CD14-positive monocyte (primary cell): Measurements from ENCODE around the gene TMEM18. TPM values are rescaled to one million over a fixed set of nuclear protein-coding genes. Genes with fewer than 3 reads are reported as not detected.

Experiments
- DNase-seq, 3 donors: peaks; one replicate each; pipeline ENCODE4 v3.0.0-alpha.2; 2011 to 2022
- H2AFZ ChIP-seq: 2 replicates; pipeline ENCODE4 v1.6.0; 2012; ENCODE audit warnings: mild to moderate bottlenecking, low read depth, low read length, inconsistent platforms; ENCODE audit not compliant: insufficient read depth, poor library complexity, severe bottlenecking
- H3K27ac ChIP-seq, 2 donors: 1 replicate in 1 of 2; 2 replicates in 1 of 2; pipeline ENCODE4 v1.5.1; 2012 to 2013; ENCODE audit warnings: low read length in 2 of 2, control low read depth in 1 of 2, inconsistent platforms in 1 of 2, low read depth in 1 of 2, mild to moderate bottlenecking in 1 of 2
- H3K27me3 ChIP-seq, 2 donors: one replicate each; pipeline versions ENCODE4 v1.6.0 to v1.6.1; 2011 to 2013; ENCODE audit warnings: low read length in 2 of 2; ENCODE audit not compliant: control insufficient read depth in 2 of 2, insufficient read depth in 2 of 2
- H3K36me3 ChIP-seq, 2 donors: replicated peaks in 1 of 2; 1 replicate in 1 of 2; 2 replicates in 1 of 2; pipeline versions ENCODE4 v1.5.1 to v1.6.1; 2012 to 2013; ENCODE audit warnings: low read length in 2 of 2, control low read depth in 1 of 2, inconsistent platforms in 1 of 2, mild to moderate bottlenecking in 1 of 2; ENCODE audit not compliant: insufficient read depth in 2 of 2, control insufficient read depth in 1 of 2
- H3K4me1 ChIP-seq, 2 donors: 1 replicate in 1 of 2; 2 replicates in 1 of 2; pipeline versions ENCODE4 v1.5.1 to v1.6.1; 2012 to 2013; ENCODE audit warnings: low read length in 2 of 2, control low read depth in 1 of 2, inconsistent platforms in 1 of 2, mild to moderate bottlenecking in 1 of 2, moderate library complexity in 1 of 2; ENCODE audit not compliant: insufficient read depth in 2 of 2, control insufficient read depth in 1 of 2
- H3K4me2 ChIP-seq: replicated peaks from 2 replicates; pipeline ENCODE3; 2012; ENCODE audit warnings: low read length, moderate library complexity, mild to moderate bottlenecking; ENCODE audit not compliant: poor library complexity, severe bottlenecking; ENCODE audit errors: extremely low read depth
- H3K4me3 ChIP-seq, 3 experiments: fragments of 200-600 bp in 1 of 3; sonication (generic) in 1 of 3; replicated peaks in 1 of 3; 1 replicate in 2 of 3; 2 replicates in 1 of 3; pipeline ENCODE4 v1.5.1; 2011 to 2013; ENCODE audit warnings: low read length in 3 of 3, mild to moderate bottlenecking in 3 of 3, control low read depth in 2 of 3, low read depth in 2 of 3, inconsistent platforms in 1 of 3, moderate library complexity in 1 of 3
- H3K79me2 ChIP-seq: 2 replicates; pipeline ENCODE4 v1.6.0; 2012; ENCODE audit warnings: mild to moderate bottlenecking, control low read depth, inconsistent platforms, low read length, moderate library complexity; ENCODE audit not compliant: insufficient read depth
- H3K9ac ChIP-seq: 2 replicates; pipeline ENCODE4 v1.6.0; 2017; ENCODE audit warnings: low read length, mild to moderate bottlenecking; ENCODE audit not compliant: insufficient read depth, poor library complexity, severe bottlenecking
- H3K9me3 ChIP-seq, 2 donors: replicated peaks in 1 of 2; 1 replicate in 1 of 2; 2 replicates in 1 of 2; pipeline versions ENCODE4 v1.5.1 to v1.6.1; 2012 to 2013; ENCODE audit warnings: low read length in 2 of 2, control low read depth in 1 of 2; ENCODE audit not compliant: control insufficient read depth in 1 of 2, insufficient read depth in 1 of 2
- H4K20me1 ChIP-seq: 2 replicates; pipeline ENCODE4 v1.6.0; 2012; ENCODE audit warnings: mild to moderate bottlenecking, low read length, control low read depth, moderate library complexity; ENCODE audit not compliant: insufficient read depth
- H3K27ac Mint-ChIP-seq, 7 donors: one replicate each; pipeline ENCODE4 v1.8.0; 2020; ENCODE audit warnings: mild to moderate bottlenecking in 7 of 7, mixed read lengths in 7 of 7, moderate library complexity in 6 of 7, inconsistent platforms in 2 of 7
- H3K27me3 Mint-ChIP-seq, 3 donors: one replicate each; pipeline ENCODE4 v1.8.0; 2021 to 2022; ENCODE audit warnings: low read depth in 3 of 3, mild to moderate bottlenecking in 3 of 3, mixed read lengths in 3 of 3, moderate library complexity in 3 of 3, inconsistent platforms in 1 of 3
- H3K36me3 Mint-ChIP-seq, 2 donors: one replicate each; pipeline ENCODE4 v1.8.0; 2020; ENCODE audit warnings: mixed read lengths in 2 of 2, inconsistent platforms in 1 of 2, mild to moderate bottlenecking in 1 of 2
- H3K4me1 Mint-ChIP-seq: one replicate; pipeline ENCODE4 v1.8.0; 2020; ENCODE audit warnings: mild to moderate bottlenecking, mixed read lengths
- H3K4me3 Mint-ChIP-seq, 2 donors: one replicate each; pipeline ENCODE4 v1.8.0; 2020; ENCODE audit warnings: mild to moderate bottlenecking in 2 of 2, mixed read lengths in 2 of 2, moderate library complexity in 1 of 2
- H3K9me3 Mint-ChIP-seq, 7 donors: one replicate each; pipeline ENCODE4 v1.8.0; 2020 to 2022; ENCODE audit warnings: mixed read lengths in 7 of 7, mild to moderate bottlenecking in 6 of 7, moderate library complexity in 6 of 7, inconsistent platforms in 2 of 7
- WGBS: methylation state at CpG from one replicate; pipeline ENCODE4 v1.1.5; 2013; ENCODE audit warnings: missing lambda C conversion rate; ENCODE audit not compliant: insufficient coverage; 5-methylcytosine and 5-hydroxymethylcytosine counted together
- intact Hi-C, 2 donors: fragments of 100-400 bp; cut with micrococcal nuclease; formaldehyde crosslinking; loops; one replicate each; pipeline versions ENCODE4 v1.15.0 to v1.15.1; 2023
- polyA plus RNA-seq, 3 donors: library from polyadenylated mRNA; depleted of rRNA in 1 of 3; unstranded in 2 of 3; stranded (reverse) in 1 of 3; fragments of 300-500 nt in 2 of 3; fragments of >200 nt in 1 of 3; fragmentation: Illumina TruSeq in 2 of 3; gene quantifications; 1 replicate in 2 of 3; 2 replicates in 1 of 3; pipeline ENCODE4 v1.2.3, GENCODE V29; 2012 to 2021
- TF ChIP-seq, protein P1 (sequence below): fragments of 200-600 bp; IDR thresholded peaks from one replicate; pipeline ENCODE4 v1.8.0; 2022; ENCODE audit warnings: antibody characterized with exemption, mild to moderate bottlenecking

The TMEM18 gene
- polyA plus RNA-seq, 3 donors, result 9.3 to 23.5 (median 21.8) TPM

DNA sequence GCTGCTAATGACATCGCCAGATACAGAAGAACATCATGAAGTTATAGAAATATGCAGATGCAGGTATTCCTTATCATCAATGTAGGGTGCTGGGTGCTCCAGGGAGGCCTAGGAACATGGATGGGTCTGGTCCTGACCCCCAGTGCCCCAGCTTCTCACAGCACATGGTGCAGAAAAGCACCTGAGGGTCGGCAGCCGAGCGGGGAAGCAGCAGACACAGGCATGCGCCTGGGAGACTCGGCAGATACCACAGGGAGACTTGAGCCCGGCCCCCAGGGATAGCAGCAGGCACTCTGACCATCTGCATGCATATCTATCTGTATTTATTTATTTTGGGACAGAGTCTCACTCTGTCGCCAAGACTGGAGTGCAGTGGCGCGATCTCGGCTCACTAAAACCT is 43.2 kb downstream of the TMEM18 start:
- intact Hi-C loops, result no loop called here
- Histone ChIP-seq H3K9me3 (no peaks in the 10 kb centered on the region), H2AFZ (no peak overlapping the region), H3K27ac (no peak overlapping the region), H4K20me1 (no peaks in the 10 kb centered on the region), H3K4me2 (no peak overlapping the region), H3K27me3 (peaks cover 0 to 6% of the 10 kb centered on the region in 2 donors), H3K4me3 (no peak overlapping the region), H3K36me3 (no peaks in the 10 kb centered on the region), H3K4me1 (peaks cover 5 to 12% of the 10 kb centered on the region in 2 donors), H3K79me2 (no peaks in the 10 kb centered on the region), H3K9ac (no peak overlapping the region)
- H3K27ac Mint-ChIP-seq, result no peak overlapping the region
- WGBS, result 97% methylated on average over 10 of the region's 11 CpGs
- no peaks in the 10 kb centered on the region for H3K36me3 Mint-ChIP-seq
- TF ChIP-seq, protein P1, sequence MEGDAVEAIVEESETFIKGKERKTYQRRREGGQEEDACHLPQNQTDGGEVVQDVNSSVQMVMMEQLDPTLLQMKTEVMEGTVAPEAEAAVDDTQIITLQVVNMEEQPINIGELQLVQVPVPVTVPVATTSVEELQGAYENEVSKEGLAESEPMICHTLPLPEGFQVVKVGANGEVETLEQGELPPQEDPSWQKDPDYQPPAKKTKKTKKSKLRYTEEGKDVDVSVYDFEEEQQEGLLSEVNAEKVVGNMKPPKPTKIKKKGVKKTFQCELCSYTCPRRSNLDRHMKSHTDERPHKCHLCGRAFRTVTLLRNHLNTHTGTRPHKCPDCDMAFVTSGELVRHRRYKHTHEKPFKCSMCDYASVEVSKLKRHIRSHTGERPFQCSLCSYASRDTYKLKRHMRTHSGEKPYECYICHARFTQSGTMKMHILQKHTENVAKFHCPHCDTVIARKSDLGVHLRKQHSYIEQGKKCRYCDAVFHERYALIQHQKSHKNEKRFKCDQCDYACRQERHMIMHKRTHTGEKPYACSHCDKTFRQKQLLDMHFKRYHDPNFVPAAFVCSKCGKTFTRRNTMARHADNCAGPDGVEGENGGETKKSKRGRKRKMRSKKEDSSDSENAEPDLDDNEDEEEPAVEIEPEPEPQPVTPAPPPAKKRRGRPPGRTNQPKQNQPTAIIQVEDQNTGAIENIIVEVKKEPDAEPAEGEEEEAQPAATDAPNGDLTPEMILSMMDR, result no peak
- H3K9me3 Mint-ChIP-seq, result peaks cover 0 to under 1% (median 0%) of the 10 kb centered on the region in 7 donors
- H3K4me1 Mint-ChIP-seq, result peaks cover 7% of the 10 kb centered on the region
- no peak for DNase-seq
- H3K27me3 Mint-ChIP-seq, result peaks cover 0 to 12% (median 8%) of the 10 kb centered on the region in 3 donors
- no peak overlapping the region for H3K4me3 Mint-ChIP-seq

DNA sequence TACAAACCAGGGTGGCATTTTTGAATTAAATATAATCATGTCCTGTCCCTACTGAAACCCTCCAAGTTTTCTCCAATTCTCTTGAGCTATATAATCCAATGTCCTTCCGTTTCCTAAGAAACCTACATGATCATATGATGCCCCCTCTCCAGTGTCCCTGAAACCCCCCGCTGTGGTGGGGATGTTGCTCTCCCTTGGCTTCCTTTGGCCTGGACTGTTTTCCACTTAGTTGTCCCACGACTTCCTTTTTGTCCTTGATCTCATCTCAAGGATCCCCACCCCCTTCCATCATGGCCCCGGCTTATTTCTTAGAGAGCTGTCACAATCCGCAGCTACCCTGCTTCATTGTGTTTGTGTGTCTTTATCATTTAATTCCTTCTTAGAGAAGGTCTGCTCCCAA is 43.8 kb downstream of the TMEM18 start:
- Histone ChIP-seq H3K79me2 (no peaks in the 10 kb centered on the region), H3K27me3 (peaks cover 0 to 6% of the 10 kb centered on the region in 2 donors), H3K4me2 (no peak overlapping the region), H3K27ac (no peak overlapping the region), H2AFZ (no peak overlapping the region), H3K9ac (no peak overlapping the region), H3K4me3 (no peak overlapping the region), H3K4me1 (peaks cover 5 to 12% of the 10 kb centered on the region in 2 donors), H4K20me1 (no peaks in the 10 kb centered on the region), H3K36me3 (no peaks in the 10 kb centered on the region), H3K9me3 (no peaks in the 10 kb centered on the region)
- Mint-ChIP-seq H3K9me3 (peaks cover 0 to 2% (median 0%) of the 10 kb centered on the region in 7 donors), H3K27ac (no peak overlapping the region), H3K27me3 (peaks cover under 1 to 12% (median 8%) of the 10 kb centered on the region in 3 donors), H3K4me1 (peaks cover 7% of the 10 kb centered on the region), H3K36me3 (no peaks in the 10 kb centered on the region), H3K4me3 (no peak overlapping the region)
- intact Hi-C loops, result no loop called here
- TF ChIP-seq, protein P1, result no peak
- 80% methylated on average over 1 of the region's 5 CpGs for WGBS
- no peak for DNase-seq
